ENCODE data around the gene ERBB4.

DNA sequence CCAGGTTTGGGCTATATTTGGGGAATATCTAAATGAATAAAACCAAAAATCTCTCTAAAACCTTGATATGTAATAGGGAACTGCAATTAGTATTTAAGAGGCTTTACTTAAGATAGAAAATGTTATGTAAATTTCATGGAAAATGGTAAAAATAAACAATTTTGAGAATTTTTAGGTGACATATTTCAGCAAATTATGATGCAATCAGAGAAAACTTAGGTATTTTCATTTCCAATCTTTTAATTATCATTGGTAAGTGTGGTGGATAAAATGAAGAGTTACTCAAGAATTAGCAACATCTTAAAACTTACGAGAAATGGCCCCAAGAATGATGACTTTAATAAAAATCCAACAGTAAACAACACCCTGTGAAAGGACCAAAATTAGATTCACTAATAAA, 571.4 kb downstream of the ERBB4 start:
- TF ChIP-seq, protein P1, sequence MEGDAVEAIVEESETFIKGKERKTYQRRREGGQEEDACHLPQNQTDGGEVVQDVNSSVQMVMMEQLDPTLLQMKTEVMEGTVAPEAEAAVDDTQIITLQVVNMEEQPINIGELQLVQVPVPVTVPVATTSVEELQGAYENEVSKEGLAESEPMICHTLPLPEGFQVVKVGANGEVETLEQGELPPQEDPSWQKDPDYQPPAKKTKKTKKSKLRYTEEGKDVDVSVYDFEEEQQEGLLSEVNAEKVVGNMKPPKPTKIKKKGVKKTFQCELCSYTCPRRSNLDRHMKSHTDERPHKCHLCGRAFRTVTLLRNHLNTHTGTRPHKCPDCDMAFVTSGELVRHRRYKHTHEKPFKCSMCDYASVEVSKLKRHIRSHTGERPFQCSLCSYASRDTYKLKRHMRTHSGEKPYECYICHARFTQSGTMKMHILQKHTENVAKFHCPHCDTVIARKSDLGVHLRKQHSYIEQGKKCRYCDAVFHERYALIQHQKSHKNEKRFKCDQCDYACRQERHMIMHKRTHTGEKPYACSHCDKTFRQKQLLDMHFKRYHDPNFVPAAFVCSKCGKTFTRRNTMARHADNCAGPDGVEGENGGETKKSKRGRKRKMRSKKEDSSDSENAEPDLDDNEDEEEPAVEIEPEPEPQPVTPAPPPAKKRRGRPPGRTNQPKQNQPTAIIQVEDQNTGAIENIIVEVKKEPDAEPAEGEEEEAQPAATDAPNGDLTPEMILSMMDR (IDR thresholded peaks at IDR 0.05) = no peak
- TF ChIP-seq ZFX (IDR thresholded peaks at IDR 0.05; ENCODE audit: borderline replicate concordance) = no peak

Measured in 22Rv1 (cell line).